ENCODE measurements around the gene ZBTB45. TPM values are rescaled to one million over a fixed set of nuclear protein-coding genes. Genes with fewer than 3 reads are reported as not detected.

ZBTB45 gene
- total and polyA plus RNA-seq, 9 of the 15 experiments (the other 6 are each of a cell fraction or from before 2014, with no cell fraction given), result 0.08 to 16.1 (median 1.8) TPM

- TF ChIP-seq MECOM (CRISPR knock-in tag; IDR thresholded peaks at IDR 0.05) (no peak), KLF6 (CRISPR knock-in tag; IDR thresholded peaks at IDR 0.05; ENCODE audit: borderline replicate concordance) (no peak), ZBTB40 (IDR thresholded peaks at IDR 0.05) (no peak), ZBTB40 (CRISPR knock-in tag; IDR thresholded peaks at IDR 0.05) (no peak), ZNF280B (CRISPR knock-in tag; IDR thresholded peaks at IDR 0.05) (no peak), COPS2 (conservative IDR thresholded peaks at IDR 0.05) (no peak), CHD2 (IDR thresholded peaks at IDR 0.05; ENCODE audit: low read depth, low read length) (0 out of 2 replicates have a peak, but pooled peaks have one; percentile 4), SMARCB1 (IDR thresholded peaks at IDR 0.05; ENCODE audit: insufficient read length, low read depth) (no peak), ZBTB7A (IDR thresholded peaks at IDR 0.05; ENCODE audit: borderline replicate concordance, control insufficient read depth, low read depth, low read length) (peak; percentile 93; the same call in 1 of the 2 replicates), ZNF224 (CRISPR knock-in tag; IDR thresholded peaks at IDR 0.05) (no peak), L3MBTL2 (IDR thresholded peaks at IDR 0.05) (peak; percentile 57; the same call in 1 of the 2 replicates), UBTF (IDR thresholded peaks at IDR 0.05; ENCODE audit: borderline replicate concordance in 1 of 2, low read depth in 2 of 2, low read length in 2 of 2) (peak in 1 of 2 experiments; percentile 49; a peak in 1 of 4 replicates), XRCC5 (IDR thresholded peaks at IDR 0.05; ENCODE audit: low read depth, low read length) (peak; percentile 81; the same call in 1 of the 2 replicates), HCFC1 (IDR thresholded peaks at IDR 0.05; ENCODE audit: low read depth, low read length) (no peak)
These were observed 589 bp downstream of the ZBTB45 start (continued) for GRCh38 chr19:58519087-58519354.

Data from K562 (cell line).